ENCODE results near the gene WDR59.

The WDR59 gene

DNA sequence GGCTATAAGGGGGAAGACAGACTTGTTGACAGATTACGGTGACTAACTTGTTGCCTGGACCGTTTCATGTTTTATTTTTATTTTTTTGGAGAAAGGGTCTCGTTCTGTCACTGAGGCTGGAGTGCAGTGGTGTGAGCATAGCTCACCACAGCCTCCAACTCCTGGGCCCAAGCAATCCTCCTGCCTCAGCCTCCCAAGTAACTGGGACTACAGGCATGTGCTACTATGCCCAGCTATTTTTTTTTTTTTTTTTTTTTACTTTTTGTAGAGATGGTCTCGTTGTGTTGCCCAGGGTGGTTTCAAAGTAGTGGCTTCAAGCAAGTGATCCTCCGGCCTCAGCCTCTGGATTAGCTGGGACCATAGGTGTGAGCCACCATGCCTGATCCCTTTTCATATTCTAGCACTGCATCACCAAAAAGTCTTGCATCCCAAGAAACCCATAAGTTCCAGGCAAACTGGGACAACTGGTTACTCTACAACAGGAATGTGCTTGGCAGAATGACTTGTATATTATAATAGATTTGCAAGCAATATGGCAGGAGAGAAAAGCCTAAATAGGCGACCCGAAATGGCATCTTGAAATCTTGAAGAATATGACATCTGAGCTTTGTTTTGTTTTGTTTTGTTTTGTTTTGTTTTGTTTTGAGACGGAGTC is 2.2 kb upstream of the WDR59 start:
- DNase-seq (ENCODE audit: low spot score), result no peak

DNA sequence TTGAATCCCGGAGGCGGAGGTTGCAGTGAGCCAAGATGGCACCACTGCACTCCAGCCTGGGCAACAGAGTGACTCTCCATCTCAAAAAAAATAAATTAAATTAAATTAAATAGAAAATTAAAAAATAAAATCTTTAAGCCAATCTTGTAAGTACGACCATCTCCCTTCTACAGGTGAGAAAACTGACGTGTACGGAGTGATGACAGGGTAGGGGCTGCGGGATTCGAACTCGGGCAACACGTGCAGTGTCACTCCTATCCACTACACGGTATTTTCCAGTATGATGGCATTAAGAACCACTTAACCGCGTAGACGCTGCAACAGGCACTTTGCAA is 762 bp downstream of the WDR59 start:
- TF ChIP-seq, protein P1, sequence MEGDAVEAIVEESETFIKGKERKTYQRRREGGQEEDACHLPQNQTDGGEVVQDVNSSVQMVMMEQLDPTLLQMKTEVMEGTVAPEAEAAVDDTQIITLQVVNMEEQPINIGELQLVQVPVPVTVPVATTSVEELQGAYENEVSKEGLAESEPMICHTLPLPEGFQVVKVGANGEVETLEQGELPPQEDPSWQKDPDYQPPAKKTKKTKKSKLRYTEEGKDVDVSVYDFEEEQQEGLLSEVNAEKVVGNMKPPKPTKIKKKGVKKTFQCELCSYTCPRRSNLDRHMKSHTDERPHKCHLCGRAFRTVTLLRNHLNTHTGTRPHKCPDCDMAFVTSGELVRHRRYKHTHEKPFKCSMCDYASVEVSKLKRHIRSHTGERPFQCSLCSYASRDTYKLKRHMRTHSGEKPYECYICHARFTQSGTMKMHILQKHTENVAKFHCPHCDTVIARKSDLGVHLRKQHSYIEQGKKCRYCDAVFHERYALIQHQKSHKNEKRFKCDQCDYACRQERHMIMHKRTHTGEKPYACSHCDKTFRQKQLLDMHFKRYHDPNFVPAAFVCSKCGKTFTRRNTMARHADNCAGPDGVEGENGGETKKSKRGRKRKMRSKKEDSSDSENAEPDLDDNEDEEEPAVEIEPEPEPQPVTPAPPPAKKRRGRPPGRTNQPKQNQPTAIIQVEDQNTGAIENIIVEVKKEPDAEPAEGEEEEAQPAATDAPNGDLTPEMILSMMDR (IDR thresholded peaks at IDR 0.05; ENCODE audit: extremely low read depth, missing control alignments), result no peak
- no peak for DNase-seq (ENCODE audit: low spot score)

More for the DNA sequence above, 2.2 kb upstream of the WDR59 start:
- TF ChIP-seq, protein P1 (IDR thresholded peaks at IDR 0.05; ENCODE audit: extremely low read depth, missing control alignments), result no peak

DNA sequence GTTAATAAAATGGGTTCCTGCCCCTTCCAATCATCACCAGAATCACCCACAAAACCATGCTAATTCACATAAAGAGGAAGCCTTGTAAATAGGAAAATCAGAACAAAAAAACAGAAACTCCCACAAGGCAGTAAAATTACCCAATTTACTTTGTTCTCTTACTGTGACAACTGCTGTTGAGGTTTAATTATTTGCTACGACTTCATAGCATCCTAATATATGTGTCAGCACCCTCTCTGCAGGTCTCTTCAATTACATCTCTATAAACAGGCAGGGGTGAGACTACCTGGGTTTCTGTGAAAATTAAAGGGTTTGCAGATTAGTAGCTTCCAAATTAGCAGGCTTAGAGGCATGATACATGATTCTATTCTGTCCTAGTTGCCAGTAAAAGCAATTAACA is 2.7 kb downstream of the WDR59 start:
- TF ChIP-seq, protein P1 (IDR thresholded peaks at IDR 0.05; ENCODE audit: extremely low read depth, missing control alignments), result no peak
- DNase-seq (ENCODE audit: low spot score), result no peak

DNA sequence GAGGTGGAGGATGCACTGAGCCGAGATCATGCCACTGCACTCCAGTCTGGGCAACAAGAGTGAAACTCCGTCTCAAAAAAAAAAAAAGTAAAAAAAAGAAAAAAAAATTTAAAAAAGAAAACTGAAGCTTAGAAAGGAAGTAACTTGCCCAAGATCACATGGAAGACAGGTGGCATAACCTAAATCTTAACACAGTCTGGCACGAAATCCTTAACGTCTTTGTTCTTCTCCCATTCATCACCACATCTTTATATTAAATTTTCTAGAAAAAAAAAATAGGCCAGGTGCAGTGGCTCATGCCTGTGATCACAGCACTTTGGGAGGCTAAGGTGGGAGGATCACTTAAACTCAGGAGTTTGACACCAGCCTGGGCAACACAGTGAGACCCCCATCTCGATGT is 9.3 kb downstream of the WDR59 start:
- DNase-seq (ENCODE audit: low spot score), result no peak
- TF ChIP-seq, protein P1 (IDR thresholded peaks at IDR 0.05; ENCODE audit: extremely low read depth, missing control alignments), result no peak

DNA sequence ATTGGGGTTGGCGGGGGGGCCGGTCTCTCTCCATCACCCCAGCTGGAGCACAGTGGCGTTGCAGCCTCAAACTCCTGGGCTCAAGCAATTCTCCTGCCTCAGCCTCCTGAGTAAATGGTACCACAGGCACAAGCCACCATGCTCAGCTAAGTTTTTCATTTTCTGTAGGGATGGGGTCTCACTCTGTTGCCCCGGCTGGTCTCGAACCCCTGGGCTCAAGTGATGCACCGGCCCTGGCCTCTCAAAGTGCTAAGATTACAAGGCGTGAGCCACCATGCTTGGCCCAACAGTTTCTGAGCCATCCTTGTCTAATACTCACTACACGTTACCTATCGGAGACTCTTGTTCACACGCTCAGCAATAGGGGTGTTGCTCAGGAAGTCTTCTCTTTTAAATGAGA is 11.6 kb downstream of the WDR59 start:
- DNase-seq (ENCODE audit: low spot score), result no peak
- TF ChIP-seq, protein P1 (IDR thresholded peaks at IDR 0.05; ENCODE audit: extremely low read depth, missing control alignments), result no peak

DNA sequence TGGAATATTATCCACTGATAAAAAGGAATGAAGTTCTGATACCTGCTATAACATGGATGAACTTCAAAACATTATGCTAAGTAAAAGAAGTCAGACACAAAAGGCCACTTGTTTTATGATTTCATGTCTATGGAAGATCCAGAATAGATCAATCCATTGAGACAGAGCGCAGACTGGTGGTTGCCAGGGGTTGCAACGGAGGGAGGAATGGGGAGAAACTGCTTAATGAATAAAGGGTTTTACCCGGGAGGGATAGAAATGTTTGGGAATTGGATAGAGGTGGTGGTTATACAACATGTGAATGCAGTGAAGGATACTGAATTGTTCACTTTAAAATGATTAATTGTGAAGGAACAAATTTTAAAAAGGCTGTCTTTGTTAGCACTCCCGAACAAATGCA is 30.2 kb downstream of the WDR59 start:
- TF ChIP-seq, protein P1 (IDR thresholded peaks at IDR 0.05; ENCODE audit: extremely low read depth, missing control alignments), result no peak
- no peak for DNase-seq (ENCODE audit: low spot score)

DNA sequence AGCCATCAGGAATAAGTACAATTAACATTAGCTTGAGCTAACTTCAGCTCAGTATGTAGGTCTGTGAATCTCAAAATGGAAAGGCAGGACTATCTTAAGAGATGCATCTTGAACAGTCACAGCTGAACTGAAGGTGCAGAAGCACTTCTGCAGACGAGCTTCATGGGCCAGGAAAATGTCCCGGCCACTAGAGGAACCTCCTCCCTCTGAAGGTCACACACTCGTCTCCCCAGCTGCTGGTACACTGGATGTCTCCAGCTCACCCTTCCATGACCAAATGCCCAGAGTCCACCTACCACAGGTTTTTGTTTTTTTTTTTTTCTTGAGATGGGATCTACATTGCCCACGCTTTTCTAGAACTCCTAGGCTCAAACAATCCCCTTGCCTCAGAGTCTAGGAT is 33.2 kb downstream of the WDR59 start:
- DNase-seq (ENCODE audit: low spot score), result no peak
- TF ChIP-seq, protein P1 (IDR thresholded peaks at IDR 0.05; ENCODE audit: extremely low read depth, missing control alignments), result no peak

Data from GM20000 (cell line).